Liver (tissue), 3 donors: ENCODE results near the gene CLDN6.

Source experiments
- ATF3 ChIP-seq: IDR thresholded peaks from 2 replicates; pipeline ENCODE4 v1.6.1; 2016; ENCODE audit warnings: antibody characterized with exemption
- SP1 ChIP-seq: IDR thresholded peaks from 2 replicates; pipeline ENCODE4 v1.6.1; 2018; ENCODE audit warnings: antibody characterized with exemption, mild to moderate bottlenecking
- TAF1 ChIP-seq: conservative IDR thresholded peaks from 2 replicates; pipeline ENCODE4 v1.6.1; 2016; ENCODE audit warnings: antibody characterized with exemption, mild to moderate bottlenecking
- TF ChIP-seq, protein P1 (sequence below): fragments of 150-350 bp; IDR thresholded peaks from 2 replicates; pipeline ENCODE4 v1.5.1; 2017; ENCODE audit warnings: improper control_type of control experiment, low read depth, low read length; ENCODE audit not compliant: missing input control
- donor health status: healthy.
- donor health status: healthy.

GRCh38 chr16:3042376-3042775, 24.4 kb upstream of the CLDN6 start:
- TF ChIP-seq, protein P1, sequence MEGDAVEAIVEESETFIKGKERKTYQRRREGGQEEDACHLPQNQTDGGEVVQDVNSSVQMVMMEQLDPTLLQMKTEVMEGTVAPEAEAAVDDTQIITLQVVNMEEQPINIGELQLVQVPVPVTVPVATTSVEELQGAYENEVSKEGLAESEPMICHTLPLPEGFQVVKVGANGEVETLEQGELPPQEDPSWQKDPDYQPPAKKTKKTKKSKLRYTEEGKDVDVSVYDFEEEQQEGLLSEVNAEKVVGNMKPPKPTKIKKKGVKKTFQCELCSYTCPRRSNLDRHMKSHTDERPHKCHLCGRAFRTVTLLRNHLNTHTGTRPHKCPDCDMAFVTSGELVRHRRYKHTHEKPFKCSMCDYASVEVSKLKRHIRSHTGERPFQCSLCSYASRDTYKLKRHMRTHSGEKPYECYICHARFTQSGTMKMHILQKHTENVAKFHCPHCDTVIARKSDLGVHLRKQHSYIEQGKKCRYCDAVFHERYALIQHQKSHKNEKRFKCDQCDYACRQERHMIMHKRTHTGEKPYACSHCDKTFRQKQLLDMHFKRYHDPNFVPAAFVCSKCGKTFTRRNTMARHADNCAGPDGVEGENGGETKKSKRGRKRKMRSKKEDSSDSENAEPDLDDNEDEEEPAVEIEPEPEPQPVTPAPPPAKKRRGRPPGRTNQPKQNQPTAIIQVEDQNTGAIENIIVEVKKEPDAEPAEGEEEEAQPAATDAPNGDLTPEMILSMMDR = no peak
- no peak for TF ChIP-seq ATF3
- no peak for TF ChIP-seq TAF1
- no peak for TF ChIP-seq SP1
